ENCODE data around the gene LRMDA.
"Not testable (repeated sequence)": the region's sequence is repeated elsewhere in the genome, so short reads cannot be mapped to it uniquely, and the experiment has no call there.

Gene LRMDA

DNA sequence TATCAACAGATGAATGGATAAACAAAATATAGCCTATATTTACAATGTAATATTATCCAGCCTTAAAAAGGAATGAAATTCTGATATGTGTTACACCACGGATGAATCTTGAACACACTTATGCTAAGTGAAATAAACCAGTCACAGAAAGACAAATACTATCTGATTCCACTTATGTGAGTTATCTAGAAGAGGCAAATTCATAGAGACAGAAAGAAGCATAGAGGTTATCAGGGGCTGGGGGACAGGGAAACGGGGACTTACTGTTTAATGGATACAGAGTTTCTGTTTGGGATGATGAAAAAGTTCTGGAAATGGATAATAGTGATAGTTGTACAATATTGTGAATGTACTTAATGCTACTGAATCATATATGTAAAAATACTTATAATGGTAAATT lies 329.9 kb downstream of the LRMDA start:
- in situ Hi-C loops (cut with HindIII; ENCODE audit: low sequenced_read_pairs): no loop called here

DNA sequence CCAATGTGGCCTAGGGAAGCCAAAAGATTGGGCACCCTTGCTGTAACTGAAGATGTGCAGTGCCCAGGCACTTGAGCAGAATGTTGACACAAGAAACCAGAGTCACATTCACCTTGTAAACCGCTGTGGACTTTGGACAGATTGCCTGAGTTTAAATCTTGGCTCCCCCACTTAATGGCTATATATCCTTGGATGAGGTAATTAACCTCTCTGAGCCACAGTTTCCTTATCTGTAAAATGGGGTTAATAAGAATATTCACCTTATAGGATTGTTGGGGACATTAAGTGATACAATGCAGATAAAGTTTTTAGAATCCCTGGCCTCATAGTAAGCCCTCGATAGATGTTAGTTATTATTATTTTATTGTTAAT lies 331.0 kb downstream of the LRMDA start:
- in situ Hi-C loops (cut with HindIII; ENCODE audit: low sequenced_read_pairs): no loop called here

DNA sequence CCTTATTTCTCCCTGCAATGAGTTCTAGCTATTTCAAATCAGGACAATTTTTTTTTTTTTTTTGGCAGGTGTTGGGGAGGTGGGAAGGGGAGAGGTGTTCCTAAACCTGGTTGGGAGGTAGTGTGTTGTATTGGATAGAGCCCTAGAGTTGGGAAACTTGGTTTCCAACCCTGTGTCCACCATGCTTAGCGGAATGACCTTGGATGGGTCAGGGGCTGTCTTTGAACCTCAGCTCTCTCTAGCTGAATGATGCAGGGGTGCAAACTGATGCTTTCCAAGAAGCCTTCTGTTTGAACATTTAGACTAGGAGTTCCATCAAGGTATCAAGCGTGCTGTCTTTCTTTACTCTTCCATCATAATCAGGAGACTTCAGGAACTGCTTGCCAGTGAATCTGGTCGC lies 332.2 kb downstream of the LRMDA start:
- in situ Hi-C loops (cut with HindIII; ENCODE audit: low sequenced_read_pairs): no loop called here

DNA sequence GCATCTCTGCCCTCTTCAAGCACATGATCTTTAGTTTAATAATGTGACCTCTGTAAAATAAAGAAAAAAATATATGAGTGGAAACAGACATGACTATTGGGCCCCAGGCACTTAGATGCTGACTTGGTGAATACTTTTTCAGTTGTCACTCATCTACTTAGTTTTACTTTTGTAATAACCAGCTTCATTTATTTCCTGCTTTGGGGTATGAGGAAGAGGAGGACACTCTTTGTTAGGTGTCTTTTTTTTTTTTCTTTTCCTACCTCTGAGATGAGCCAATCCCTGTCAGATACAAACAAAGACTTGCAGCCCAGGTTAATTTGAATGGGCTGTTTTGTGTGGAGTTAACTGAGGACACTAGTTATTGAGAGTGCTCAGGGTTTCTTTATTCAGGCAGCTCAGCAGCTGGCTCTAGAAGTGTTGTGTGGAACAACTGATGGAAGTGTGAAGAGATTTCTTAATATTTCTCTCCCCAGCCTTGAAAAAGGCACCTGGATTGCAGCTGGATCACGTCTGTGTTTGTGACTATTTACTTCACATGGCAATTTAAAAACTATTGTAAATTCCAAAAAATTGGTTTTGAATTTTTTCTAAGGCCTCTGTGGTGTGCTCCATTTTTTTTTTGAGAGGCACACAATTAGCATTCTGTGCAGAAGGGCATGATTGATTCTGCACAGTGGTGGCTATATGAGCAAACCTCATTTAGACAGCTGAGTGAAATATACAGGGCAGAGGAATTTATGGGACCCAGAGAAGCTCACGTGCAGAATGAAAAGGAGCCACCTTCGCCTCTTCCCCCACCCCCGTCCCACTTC lies 333.8 kb downstream of the LRMDA start:
- in situ Hi-C loops (cut with HindIII; ENCODE audit: low sequenced_read_pairs): no loop called here

DNA sequence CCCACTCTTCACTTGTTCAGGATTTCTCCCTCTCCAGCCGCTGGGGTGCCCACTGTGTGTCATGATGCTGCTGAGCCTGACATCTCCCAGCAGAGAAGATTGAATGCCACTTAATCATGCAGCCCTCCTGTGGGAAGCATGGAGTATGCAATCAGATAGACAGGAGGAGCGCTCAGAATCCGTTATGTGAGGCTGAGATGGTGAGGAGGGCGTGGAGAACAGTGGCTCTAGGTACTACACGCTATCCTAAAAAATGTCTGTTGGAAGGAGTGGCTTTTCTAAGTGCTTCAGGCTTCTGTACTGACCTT lies 334.3 kb downstream of the LRMDA start:
- in situ Hi-C loops (cut with HindIII; ENCODE audit: low sequenced_read_pairs): no loop called here

DNA sequence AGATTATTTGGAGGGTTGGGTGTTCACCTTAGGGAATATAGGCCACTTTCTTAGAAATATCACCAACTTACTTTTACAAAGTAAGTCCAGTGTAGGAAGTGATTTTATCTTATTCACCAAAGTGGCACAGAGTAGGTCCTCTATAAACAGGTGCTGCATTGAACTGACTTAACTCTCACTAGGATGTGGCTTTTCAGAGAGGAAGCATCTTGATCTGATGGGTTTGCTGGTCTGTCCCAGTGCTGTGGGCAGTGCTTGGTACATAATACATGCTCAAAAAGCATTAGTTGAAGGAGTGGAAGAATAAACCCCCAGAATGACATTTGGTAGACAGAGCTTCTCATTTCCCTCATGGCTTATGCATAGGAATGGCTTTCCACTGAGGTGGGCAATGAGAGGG lies 334.7 kb downstream of the LRMDA start:
- in situ Hi-C loops (cut with HindIII; ENCODE audit: low sequenced_read_pairs): no loop called here

DNA sequence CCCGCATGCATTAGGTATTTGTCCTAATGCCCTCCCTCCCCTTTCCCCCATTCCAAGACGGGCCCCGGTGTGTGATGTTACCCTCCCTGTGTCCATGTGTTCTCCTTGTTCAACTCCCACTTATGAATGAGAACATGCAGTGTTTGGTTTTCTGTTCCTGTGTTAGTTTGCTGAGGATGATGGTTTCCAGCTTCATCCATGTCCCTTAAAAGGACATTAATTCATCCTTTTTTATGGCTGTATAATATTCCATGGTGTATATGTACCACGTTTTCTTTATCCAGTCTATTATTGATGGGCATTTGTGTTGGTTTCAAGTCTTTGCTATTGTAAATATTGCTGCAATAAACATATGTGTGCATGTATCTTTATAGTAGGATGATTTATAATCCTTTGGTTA lies 335.3 kb downstream of the LRMDA start:
- in situ Hi-C loops (cut with HindIII; ENCODE audit: low sequenced_read_pairs): not testable (repeated sequence)

DNA sequence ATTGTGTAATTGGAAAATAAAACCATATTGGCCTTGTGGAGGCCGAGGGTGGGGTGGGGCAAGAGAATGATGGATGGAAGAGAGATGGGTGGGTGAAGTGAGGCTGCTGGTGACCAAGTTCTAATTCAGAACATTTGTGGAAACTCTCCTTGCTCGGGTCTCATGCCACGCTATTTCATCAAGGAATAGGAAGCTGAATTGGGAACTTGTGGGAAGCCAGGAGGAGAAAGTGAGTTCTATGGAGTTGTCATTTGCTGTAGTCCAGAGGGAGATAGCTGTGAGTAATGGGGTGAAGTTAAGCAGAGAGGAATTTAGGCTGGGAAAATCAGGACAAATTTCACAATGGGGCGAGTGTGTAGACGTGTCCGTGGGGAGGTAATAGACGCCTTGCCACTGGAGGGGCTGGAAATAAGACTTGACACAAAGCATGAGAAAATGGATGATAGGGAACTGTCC lies 339.2 kb downstream of the LRMDA start:
- in situ Hi-C loops (cut with HindIII; ENCODE audit: low sequenced_read_pairs): no loop called here

DNA sequence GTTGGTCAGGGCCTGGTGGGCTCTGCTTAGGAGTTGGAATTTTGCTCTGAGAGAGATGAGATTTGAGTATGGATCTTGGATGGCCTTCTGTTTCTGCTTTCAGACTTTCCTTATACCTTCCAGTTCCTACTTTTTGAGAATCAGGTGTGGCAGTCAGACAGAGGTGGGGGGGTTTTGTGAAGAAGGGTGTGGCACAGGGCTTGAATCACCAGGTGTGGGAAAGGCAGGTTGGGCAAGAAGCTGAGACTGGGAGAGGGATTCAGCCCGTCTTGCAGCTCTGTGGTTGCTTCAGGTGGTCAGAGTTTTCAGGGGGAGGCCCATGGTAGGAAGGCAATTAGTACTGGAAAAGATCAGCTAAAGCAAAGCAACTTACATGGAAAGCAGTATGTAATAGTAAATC lies 340.2 kb downstream of the LRMDA start:
- in situ Hi-C loops (cut with HindIII; ENCODE audit: low sequenced_read_pairs): no loop called here

DNA sequence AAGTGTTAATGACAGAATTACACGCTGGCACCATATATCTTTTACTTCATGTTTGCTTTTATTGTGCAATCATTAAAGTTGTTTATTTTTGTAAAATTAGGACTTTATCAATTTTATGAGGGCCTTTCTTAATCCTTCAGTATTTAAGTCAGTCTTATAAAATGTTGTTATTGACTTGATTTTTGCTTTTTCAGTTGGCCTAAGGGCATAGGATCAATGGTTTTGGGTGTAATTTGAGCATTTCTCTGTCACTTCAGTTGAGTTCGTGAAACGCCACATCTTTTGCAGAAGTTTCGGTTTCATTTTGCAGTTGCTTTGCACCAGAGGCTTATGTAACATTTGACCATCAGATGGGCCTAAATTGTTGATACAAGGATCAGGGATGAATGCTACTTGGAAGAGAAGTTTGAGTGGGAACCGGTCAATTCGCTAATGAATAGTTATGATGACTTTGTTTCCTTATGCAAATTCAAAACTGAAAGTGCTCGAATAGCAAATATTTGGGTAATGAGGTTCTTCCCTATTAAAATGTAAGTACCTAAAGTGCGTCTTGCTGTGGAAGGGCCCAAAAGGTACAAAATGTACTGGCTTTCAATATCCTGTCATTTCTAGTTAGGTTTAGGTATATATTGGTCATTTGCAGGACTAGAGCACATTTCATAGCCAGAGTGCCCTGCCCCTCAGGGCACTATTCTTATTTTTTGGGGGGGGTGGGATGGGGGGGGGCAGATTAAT lies 340.9 kb downstream of the LRMDA start:
- in situ Hi-C loops (cut with HindIII; ENCODE audit: low sequenced_read_pairs): no loop called here

DNA sequence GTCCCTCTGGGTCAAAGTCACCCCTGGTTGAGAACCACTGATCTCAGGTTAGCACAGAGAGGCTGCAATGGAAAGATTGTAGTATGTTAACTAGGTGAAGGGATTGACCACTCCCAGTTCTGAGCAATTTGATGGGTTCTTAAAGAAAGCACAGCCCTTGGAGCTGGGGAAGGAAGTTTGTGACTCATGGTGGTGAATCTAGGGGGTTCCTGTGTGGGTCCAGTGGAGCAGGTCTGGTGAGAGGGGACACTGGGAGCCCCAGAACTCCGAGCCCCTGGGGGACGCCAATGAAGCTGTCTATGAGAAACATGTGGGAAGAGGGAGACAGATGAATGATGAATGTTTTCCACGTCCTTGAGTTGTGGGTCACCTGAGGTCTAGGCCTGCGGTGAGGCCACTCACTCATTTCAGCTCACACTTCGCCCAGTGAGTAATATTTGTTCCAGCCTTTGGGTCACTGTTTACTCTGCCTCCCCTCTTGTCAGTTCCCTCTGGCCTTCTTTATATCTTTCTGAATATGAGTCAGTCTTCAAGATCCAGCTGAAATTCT lies 341.9 kb downstream of the LRMDA start:
- in situ Hi-C loops (cut with HindIII; ENCODE audit: low sequenced_read_pairs): no loop called here

DNA sequence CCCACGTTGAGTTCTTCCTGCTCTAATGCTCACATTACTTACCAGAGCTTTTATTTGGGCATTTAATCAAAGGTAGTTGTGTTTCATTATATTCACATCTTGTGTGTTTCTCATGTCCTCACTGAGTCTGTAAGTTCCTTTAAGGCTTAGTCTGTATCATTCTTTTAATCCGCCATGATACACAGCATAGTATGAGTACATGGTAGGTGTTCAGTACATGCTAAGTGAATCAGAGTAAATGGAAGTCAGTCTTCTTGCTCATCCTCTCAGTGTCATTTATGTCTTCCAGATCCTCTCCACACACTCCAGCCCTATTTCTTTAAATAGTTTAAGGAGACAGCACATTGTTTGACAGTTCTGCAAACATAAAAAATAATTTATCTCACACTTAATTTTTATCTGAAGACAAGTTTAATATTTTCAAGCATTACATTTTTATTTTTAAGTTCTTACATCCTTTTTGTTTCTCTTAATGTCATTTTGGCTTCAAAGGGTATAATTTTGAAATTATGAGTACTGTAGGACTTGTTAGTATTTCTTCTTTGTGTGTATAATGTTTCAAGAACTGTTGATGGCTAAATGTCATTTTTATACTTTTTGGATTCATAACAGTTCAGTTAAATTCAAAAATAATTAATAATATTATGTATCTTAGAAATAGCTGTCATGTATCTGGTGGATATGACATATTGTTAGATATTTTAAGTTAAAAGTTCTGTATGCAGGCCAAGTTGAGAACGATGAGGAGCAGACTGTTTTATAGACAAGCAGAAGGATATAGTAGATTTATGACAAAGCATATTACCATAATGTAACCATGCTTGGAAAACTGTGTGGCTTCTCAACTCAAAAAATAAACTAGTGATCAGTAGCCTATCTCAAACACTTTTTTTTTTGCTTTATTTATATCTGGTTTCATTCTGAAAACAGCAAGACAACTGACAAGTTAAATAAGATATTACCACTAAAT lies 342.7 kb downstream of the LRMDA start:
- in situ Hi-C loops (cut with HindIII; ENCODE audit: low sequenced_read_pairs): no loop called here

DNA sequence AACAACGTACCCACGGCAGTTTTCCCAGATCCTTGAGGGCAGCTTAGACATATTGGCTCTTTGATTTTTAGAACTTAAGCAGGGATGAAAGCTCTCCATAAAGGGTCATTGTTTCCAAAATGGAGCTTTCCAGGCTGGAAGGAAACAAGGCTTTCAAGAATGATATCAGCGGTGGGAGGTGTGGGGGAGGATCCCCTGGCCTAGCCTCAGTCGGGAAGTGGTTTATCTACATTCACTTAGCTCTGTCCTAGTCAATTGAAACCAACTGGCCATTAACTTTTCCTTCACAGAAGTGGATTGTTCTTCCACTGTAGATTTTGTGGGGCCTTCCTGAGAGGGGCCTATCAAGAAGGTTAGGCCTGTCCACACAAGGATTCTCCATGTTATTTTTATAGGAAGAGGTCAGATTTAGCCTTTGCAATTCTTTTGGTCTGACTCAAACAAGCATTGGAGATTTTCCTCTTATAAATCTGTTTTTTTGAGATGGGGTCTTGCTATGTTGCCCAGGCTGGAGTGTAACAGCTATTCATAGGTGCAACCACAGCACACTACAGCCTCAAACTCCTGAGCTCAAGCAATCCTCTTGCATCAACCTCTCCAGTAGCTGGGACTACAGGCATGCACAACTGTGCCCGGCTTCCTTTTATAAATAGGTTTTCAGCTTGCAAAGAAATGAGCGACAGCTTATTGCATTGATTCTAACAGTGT lies 343.5 kb downstream of the LRMDA start:
- in situ Hi-C loops (cut with HindIII; ENCODE audit: low sequenced_read_pairs): no loop called here

DNA sequence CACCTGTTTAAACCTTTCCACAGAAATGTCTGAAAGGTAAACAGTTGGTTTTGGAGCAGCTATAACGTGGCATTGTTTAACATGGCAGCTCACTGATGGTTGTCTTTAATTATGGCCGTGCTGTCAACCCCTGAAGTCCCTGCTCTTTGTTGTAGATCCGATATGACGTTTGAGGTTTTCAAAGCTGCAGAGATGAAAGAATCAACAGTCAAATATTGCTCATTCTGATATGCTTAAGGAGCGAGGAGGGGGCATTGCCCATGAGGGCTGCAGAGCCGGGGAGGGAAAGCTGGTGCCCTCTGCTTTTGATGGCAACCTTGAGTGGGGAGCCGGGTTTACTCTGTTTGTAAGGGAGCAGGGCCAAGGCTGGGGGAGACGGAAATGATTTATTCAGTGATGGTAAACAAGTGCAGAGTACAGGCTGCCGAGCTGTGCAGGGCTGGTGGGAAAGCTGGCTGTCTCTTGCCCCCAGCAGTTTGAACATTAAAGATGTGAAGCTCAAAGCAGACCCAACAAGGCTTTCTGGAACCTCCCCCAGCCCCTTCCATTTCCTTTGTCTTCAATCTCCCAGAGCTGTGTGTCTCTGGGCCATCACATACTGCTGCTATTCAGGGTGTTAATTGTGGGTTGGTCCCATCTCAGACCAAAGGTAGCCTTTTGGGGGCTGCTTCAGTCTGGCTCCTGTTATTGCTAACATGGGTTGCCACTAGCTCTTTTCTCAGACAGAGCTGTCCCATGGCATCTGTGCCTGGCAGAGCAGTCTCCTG lies 345.5 kb downstream of the LRMDA start:
- in situ Hi-C loops (cut with HindIII; ENCODE audit: low sequenced_read_pairs): no loop called here

DNA sequence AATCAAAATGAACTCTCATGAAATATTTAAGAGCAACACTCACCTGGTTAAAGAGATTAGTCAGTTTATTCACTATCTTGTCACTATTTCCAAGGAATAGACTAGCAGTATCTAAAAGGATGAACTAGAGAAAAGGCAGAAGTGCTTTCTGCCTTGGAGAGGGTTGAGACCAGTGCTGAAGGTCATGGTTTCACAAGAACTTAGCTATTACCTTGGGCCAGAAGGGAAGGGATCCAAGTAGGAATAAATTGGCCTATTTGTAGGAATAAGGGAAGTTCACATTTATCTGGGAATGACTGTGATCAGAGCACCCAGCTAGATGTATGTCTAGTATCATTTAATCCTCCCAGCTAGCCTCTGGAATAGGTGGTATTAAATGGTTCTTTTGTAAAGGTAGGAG lies 347.2 kb downstream of the LRMDA start:
- in situ Hi-C loops (cut with HindIII; ENCODE audit: low sequenced_read_pairs): no loop called here

DNA sequence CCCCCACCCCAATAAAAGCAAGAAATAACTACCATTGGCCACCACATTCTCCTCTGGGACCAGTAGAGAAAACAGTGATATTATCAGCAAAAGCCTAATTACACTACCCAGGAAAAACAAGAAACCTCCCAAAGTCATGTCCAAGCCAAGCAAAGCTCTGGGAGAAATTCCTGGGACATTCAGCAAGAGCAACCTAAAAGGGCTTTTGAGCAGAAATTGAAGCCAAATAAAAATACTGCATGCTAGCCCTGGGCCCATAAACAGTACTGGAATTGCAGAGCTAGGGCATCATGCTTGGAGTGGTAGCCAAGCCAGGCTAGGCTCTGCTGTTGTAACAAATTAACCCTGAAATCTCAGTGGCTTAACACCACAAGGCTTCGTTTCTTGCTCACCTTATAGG lies 347.9 kb downstream of the LRMDA start:
- in situ Hi-C loops (cut with HindIII; ENCODE audit: low sequenced_read_pairs): no loop called here

DNA sequence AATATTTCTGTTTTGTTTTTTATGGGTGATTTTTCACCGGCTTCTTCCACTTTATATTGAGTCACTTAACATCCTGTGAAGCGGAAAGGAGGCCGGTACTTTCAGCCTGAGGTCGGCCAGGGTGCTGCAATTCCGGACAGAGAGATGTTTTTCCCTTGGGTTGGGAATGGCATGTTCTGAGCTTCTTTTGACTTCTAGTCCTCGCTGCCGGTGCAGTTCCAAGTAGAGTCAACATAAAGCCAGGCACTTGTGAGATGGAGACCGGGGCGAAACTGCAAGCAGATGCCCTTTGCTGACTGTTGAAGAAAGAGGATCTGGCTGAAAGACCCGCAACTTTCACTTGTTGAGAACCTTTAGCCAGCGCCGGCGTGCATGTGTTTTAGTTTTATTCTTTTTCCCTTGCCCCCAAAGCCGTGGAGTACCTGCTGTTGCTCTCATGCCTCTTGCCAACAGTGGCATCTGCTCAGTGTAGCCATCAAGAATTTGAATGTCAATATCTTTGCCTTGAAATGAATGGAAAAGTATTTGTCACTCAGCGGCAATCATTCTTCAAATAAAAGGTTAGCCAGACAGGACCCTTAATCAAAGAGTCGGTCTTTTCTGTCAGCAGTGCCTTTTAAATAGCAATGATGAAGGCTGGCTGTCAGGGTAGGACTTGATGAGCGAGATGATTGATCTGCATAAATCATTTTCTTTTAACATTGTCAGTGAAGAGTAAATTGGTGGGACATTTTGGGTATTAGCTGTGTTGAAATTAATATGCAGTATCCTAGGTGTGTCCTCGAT lies 351.2 kb downstream of the LRMDA start:
- in situ Hi-C loops (cut with HindIII; ENCODE audit: low sequenced_read_pairs): no loop called here

DNA sequence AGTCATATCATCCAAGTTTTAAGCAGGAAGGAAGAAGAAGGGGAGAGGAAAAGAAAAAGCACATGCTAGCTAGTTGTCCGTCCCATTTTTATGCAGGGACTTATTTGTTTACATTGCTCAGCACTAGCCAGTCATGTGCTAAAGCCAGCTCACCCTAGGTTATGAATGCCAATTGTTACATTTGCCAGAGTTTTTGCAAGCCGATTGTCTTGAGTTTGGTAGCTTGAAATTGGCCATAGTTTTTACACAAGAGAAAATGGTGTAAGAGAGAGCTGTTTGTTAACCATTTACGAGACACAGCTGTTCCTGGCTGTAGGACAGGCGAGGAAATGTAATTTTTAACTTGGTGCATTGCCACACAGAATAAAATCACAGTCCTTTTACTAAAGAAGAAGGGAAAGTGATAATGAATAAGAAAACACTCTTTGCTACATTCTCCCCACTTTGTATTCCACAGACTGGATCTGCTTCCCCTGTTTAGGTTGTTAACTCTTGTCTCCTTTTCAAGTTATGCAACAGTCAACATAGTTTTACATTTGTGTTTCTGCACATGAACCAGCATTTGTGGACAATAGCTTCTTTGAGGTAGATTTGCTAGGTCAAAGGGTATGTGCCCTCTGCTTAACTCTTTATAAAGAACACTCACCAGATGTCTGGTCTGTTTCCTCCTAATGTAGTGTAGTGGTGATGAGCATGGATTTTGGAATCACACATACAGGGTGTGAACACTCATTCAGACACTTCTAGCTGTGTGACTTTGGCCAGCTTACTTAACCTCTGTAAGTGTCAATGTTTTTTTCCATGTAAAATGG lies 357.2 kb downstream of the LRMDA start:
- in situ Hi-C loops (cut with HindIII; ENCODE audit: low sequenced_read_pairs): no loop called here
